ENCODE results near the gene DAAM1.

DNA sequence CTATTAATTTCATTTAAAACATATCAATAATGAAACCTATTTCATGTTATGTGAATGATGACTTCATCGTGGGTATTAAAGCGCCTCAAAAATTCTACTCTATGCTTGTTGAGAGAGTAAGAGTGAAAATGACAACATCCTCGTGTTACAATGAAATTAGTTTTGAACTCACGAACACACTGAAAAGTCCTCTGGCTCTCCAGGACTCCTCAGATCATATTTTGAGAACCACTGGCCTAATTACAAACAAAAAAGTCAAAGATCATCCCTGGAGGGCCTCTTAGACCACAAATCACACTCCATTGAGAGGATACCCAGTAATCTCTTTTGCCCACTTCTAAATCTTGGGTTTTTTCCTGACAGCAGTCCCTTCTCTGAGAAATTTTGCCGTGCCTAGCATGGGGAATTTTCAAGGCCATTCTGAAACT is 19.1 kb downstream of the DAAM1 start:
- TF ChIP-seq, protein P1, sequence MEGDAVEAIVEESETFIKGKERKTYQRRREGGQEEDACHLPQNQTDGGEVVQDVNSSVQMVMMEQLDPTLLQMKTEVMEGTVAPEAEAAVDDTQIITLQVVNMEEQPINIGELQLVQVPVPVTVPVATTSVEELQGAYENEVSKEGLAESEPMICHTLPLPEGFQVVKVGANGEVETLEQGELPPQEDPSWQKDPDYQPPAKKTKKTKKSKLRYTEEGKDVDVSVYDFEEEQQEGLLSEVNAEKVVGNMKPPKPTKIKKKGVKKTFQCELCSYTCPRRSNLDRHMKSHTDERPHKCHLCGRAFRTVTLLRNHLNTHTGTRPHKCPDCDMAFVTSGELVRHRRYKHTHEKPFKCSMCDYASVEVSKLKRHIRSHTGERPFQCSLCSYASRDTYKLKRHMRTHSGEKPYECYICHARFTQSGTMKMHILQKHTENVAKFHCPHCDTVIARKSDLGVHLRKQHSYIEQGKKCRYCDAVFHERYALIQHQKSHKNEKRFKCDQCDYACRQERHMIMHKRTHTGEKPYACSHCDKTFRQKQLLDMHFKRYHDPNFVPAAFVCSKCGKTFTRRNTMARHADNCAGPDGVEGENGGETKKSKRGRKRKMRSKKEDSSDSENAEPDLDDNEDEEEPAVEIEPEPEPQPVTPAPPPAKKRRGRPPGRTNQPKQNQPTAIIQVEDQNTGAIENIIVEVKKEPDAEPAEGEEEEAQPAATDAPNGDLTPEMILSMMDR (IDR thresholded peaks at IDR 0.05), result no peak
- TF ChIP-seq TP53 (CRISPR knock-in tag; IDR thresholded peaks at IDR 0.05) (no peak), JUN (CRISPR knock-in tag; IDR thresholded peaks at IDR 0.05) (no peak), ZBTB21 (CRISPR knock-in tag; IDR thresholded peaks at IDR 0.05; ENCODE audit: borderline replicate concordance) (no peak), NFE2L1 (CRISPR knock-in tag; IDR thresholded peaks at IDR 0.05) (no peak)
- TF ChIP-seq, protein P2, sequence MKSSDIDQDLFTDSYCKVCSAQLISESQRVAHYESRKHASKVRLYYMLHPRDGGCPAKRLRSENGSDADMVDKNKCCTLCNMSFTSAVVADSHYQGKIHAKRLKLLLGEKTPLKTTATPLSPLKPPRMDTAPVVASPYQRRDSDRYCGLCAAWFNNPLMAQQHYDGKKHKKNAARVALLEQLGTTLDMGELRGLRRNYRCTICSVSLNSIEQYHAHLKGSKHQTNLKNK (CRISPR knock-in tag; IDR thresholded peaks at IDR 0.05), result no peak
